ENCODE data around the gene ISL2. TPM values are rescaled to one million over a fixed set of nuclear protein-coding genes. Genes with fewer than 3 reads are reported as not detected.

ISL2 gene
- total and polyA plus RNA-seq, 9 of the 15 experiments (the other 6 are each of a cell fraction or from before 2014, with no cell fraction given) = 0.15 to 23.7 (median 4.0) TPM

GRCh38 chr15:76338486-76339304, 2.1 kb downstream of the ISL2 start (continued):
- no peak for TF ChIP-seq NONO (IDR thresholded peaks at IDR 0.05; ENCODE audit: low read depth in 2 of 2, low read length in 1 of 2)
- peak; percentile 51 for TF ChIP-seq ZFP36 (IDR thresholded peaks at IDR 0.05; ENCODE audit: low read depth, low read length, partially characterized antibody)
- TF ChIP-seq BCOR (IDR thresholded peaks at IDR 0.05) = 0 out of 2 replicates have a peak, but pooled peaks have one; percentile 14

GRCh38 chr15:76339305-76340197, 3.0 kb downstream of the ISL2 start:
- Histone ChIP-seq H3K4me3 (peak overlapping the region; percentile 53; the same call in 1 of the 2 replicates), H3K4me1 (replicated peaks in 1 of 2; ENCODE audit: control insufficient read depth in 2 of 2, insufficient read depth in 2 of 2, low read length in 2 of 2) (peaks cover 7 to 55% of the 10 kb centered on the region in 2 experiments; a peak in 4 of 5 replicates), H4K20me1 (replicated peaks; ENCODE audit: control insufficient read depth, insufficient read depth, low read length) (0 out of 2 replicates have a peak, but pooled peaks cover 6% of the 10 kb centered on the region), H3K9me1 (ENCODE audit: control insufficient read depth, insufficient read depth, low read length) (no peaks in the 10 kb centered on the region), H3K27ac (ENCODE audit: extremely low read depth, low read depth, low read length) (no peak overlapping the region), H3K9me3 (replicated peaks; ENCODE audit: control insufficient read depth, insufficient read depth, low read depth, low read length) (no peaks in the 10 kb centered on the region; the same call in 1 of the 2 replicates), H3K4me2 (ENCODE audit: insufficient read depth, low read length) (peak overlapping the region; percentile 96), H2AFZ (ENCODE audit: low read depth, low read length) (no peak overlapping the region), H3K79me2 (ENCODE audit: control insufficient read depth, insufficient read depth, low read length) (peaks cover 42% of the 10 kb centered on the region), H3K9ac (ENCODE audit: insufficient read depth in 1 of 2, low read depth in 2 of 2, low read length in 2 of 2) (peak overlapping the region in 1 of 2 experiments; percentile 100; a peak in 2 of 4 replicates), H3K27me3 (ENCODE audit: control insufficient read depth in 2 of 2, insufficient read depth in 2 of 2, low read length in 2 of 2) (no peaks in the 10 kb centered on the region), H3K36me3 (ENCODE audit: control insufficient read depth, insufficient read depth, low read length) (peaks cover 50% of the 10 kb centered on the region)
- no TSS peak for BruUV-seq (replicated peaks)
- CTCF ChIA-PET (ENCODE audit: low intra/inter-chr PET ratio) = interaction anchor here (0.6 kb wide), 1 partner anchor 89 kb away, joined by 3 read pairs; no protein-coding TSS in a partner anchor
- ATAC-seq (no peak), DNase-seq (ENCODE audit: extremely low read depth in 1 of 4, low spot score in 3 of 4) (no peak), FAIRE-seq (peak; percentile 55)
- 96% methylated on average over 29 of the region's 48 CpGs for WGBS (ENCODE audit: insufficient coverage, low coverage, missing lambda C conversion rate)
- intact Hi-C loops (cut with micrococcal nuclease) (loop anchor here (10.0 kb wide), 1 partner anchor 525 kb away; no protein-coding TSS in a partner anchor), in situ Hi-C loops (cut with MboI) (no loop called here)
- TF ChIP-seq SPI1 (IDR thresholded peaks at IDR 0.05; ENCODE audit: borderline replicate concordance, low read depth, low read length) = peak; percentile 74; the same call in 1 of the 2 replicates
- TF ChIP-seq BMI1 (IDR thresholded peaks at IDR 0.05; ENCODE audit: low read length) = no peak
- peak; percentile 59 for TF ChIP-seq RBFOX2 (IDR thresholded peaks at IDR 0.05; ENCODE audit: low read depth, low read length)
- POLR2A ChIA-PET = interaction anchor here (0.9 to 1.2 kb wide), 3 partner anchors 12 to 28 kb away, joined by 3 to 5 read pairs (median 3); partner anchors contain the start of gene ETFA
